Endometrium (tissue), 2 donors: ENCODE measurements around the gene B3GNT5.
"Not testable (repeated sequence)": the region's sequence is repeated elsewhere in the genome, so short reads cannot be mapped to it uniquely, and the experiment has no call there.

Experiments
- FAIRE-seq: peaks from 2 replicates; lab custom pipeline; 2012; peaks lifted over from hg19 to GRCh38; lab: Jason Lieb, UNC
- donor health status: control.
- donor health status: control.

Gene B3GNT5

GRCh38 chr3:183230251-183230650 is 22.8 kb upstream of the B3GNT5 start:
- FAIRE-seq: not testable (repeated sequence)

- no peak for FAIRE-seq
Measured at GRCh38 chr3:183230826-183231225, 22.2 kb upstream of the B3GNT5 start.

- no peak for FAIRE-seq
Measured at GRCh38 chr3:183233966-183234365, 19.1 kb upstream of the B3GNT5 start.

- no peak for FAIRE-seq
Measured at GRCh38 chr3:183239046-183239445, 14.0 kb upstream of the B3GNT5 start.

DNA sequence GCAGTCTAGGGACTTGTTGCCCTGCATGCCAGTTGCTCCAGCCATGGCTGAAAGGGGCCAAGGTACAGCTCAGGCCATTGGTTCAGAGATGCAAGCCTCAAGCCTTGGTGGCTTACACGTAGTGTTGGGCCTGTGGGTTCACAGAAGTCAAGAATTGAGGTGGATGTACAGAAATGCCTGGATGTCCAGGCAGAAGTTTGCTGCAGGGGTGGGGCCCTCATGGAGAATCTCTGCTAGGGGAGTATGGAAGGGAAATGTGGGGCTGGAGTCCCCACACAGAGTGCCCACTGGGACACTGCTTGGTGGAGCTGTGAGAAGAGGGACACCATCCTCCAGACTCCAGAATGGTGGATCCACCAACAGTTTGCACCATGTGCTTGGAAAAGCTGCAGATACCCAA is 10.6 kb upstream of the B3GNT5 start:
- FAIRE-seq: no peak

- no peak for FAIRE-seq
Measured at GRCh38 chr3:183244219-183244618, 8.8 kb upstream of the B3GNT5 start.

- FAIRE-seq: no peak
Measured at GRCh38 chr3:183244981-183245476, 8.0 kb upstream of the B3GNT5 start.

DNA sequence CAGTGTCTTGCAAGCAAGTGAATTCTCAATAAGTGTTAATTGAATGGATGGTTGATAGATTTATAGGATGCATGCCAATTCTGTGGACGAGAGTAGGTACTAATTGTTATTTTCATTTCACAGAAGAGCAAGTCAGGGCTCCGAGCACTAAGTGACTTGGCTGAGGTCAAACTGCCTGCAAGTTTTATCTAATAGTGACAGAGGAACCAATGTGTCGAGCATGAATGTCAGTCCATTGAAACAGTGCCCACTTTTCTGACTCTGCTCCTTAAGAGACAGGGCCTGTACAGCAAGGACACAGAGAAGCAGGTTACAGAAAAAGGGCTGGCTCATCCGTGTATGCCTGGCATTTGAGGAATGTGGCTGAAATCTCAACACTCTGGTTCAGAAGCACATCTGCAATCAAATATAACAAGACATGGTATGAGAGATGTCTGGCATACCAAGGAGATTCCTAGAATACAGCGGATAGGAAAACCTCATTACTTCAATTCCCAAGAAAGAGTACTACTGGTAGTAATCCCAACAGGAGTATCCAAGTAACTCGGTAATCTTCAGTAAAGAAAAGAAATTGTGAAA is 6.0 kb upstream of the B3GNT5 start:
- FAIRE-seq: no peak

DNA sequence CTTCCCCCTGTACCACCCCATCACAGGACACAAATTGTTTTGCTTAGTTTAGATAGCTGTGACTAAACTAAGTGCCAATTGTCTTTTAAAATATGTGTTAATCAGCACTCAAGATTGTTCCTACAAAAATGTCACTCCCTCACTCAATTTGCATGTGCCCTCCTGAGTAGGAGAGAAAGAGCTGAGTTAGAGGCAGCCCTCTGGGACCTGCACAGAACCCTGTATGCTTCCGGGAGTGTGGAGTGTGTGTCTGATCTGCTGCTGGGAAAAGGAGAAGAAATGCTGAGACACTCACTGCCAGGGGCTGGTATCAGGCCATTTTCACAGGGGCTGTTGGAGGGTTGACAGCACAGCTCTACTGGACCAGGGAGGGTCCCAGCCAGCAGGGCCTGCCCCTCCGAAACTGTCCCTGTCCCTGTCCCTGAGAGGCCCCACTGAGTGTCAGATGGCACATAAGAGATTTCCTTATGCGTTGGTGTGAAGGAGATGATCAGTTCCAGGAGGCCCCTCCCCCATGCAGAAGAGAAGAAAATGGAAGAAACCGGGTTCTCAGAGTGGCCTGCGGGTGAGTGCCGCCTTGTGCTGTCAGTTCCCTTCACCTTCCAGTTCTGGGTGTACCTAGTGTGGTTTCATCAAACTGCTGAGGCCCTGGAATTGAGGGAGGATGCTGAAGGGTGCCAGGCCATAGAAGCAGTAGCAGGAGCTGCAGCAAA is 3.9 kb upstream of the B3GNT5 start:
- no peak for FAIRE-seq

DNA sequence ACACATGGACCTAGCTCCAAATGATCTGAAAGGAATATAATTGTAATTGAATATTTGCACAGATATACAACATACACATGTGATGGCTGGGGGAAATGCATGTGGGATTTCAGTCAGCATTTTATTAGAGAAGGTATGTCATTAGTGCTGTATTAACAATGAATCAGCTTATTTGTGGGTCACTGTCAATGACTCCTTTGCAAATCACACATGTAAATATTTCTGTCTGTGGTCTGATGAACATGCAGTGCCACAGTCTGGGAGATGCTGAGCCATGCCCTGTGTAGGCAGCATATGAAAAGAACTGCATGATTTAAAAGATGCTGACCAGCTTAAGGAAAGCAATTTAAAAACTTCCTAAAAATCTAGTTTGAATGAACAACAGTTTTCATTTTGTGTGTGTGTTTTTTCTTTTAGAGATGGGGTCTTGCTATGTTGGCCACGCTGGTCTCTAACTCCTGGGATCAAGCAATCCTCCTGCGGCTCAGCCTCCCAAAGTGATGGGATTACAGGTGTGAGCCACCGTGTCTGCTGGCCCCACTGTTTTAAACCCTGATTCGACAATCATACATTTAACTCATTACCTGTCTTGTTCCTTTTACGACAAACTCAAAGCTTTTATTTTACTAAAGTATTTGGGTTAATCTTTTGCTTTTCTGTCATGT is 803 bp upstream of the B3GNT5 start:
- no peak for FAIRE-seq

DNA sequence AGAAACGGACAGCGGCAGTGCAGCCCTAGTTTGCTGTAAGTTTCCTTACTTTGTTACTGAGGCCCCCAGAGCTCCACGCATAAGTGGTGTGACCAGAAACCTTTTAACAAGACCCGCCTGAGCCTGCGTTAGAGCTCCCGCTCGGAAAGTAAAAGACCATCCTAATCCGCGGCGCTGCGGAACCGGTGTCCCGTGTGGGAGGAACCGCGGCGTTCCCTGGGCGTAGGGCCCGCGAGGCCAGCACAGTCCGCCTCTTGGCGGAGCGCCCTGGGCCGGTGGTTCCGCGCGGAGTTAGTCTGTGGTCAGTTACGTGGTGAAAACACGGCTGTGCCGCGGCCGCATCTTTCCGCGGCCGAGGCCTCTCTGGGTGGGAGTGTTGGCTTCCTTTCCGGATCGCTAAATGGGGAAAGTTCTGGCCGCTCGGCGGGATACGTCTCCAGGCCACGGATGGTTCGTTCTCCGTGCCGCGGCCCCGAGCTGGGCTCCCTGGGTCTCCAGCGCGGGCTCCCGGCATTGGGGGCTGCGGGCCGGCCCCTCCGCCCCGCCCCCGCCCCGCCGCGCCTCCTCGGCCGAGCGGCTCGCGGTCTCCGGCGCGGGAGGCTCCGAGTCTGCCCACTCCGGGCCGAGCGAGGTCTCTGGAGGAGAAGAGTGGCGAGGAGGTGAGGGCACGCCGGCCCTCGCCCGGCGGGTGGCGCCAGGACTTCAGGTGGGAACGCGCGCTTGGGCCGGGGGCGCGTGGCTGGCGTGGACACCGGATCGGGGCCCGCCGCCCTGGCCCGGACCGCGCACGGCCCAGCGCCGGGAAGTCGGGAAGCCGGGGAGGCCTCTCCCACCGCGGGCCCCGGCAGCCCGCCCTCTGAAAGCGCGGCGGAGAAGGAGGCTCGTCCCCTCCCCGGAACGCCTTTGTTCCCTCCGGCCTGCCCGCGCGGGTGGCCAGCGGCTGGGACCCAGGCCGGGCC is 754 bp downstream of the B3GNT5 start:
- no peak for FAIRE-seq

- no peak for FAIRE-seq
Measured at GRCh38 chr3:183254487-183255347, 1.7 kb downstream of the B3GNT5 start.

GRCh38 chr3:183255348-183255730 is 2.3 kb downstream of the B3GNT5 start:
- FAIRE-seq: no peak

DNA sequence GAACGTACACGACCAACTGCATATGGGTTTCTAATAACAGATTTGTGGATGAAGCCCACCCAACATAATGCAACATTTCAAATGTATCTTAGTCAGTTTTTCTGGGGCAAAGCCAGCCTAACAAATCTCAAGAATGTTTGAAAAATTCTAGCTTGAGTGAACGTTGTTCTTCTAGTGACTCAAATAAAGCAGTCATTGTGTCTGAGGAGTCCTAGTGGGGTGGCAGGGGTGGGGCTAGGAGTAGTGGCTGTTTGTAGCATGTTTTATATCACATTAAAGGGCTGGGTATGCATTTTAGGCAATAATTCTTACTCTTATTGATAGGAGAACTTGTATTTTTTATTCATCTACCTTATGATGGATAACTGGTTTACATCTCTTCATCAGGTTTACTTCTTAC is 6.0 kb downstream of the B3GNT5 start:
- no peak for FAIRE-seq

DNA sequence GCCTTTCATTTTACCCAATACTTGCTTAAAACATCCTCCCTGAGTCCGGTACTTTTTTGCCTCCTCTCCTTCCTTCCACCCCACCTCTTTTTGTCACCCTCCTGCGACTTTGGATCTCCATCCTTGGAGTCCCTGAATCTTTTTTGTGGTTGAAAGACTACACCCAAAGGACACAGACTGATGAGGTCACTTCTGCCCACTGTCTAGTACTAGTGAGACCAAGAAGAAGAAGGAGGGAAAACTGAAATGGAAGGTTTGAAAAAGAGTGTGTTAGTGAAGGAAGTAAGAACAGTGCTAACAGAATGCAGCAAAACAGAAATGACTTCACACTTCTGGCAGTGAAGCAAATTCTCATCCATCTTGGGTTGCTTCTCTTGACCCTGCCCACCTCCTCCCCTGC is 6.6 kb downstream of the B3GNT5 start:
- FAIRE-seq: no peak

GRCh38 chr3:183260167-183260904 is 7.3 kb downstream of the B3GNT5 start:
- FAIRE-seq: no peak

- FAIRE-seq: no peak
Measured at GRCh38 chr3:183261151-183261724, 8.2 kb downstream of the B3GNT5 start.

GRCh38 chr3:183262875-183263378 is 9.9 kb downstream of the B3GNT5 start:
- FAIRE-seq: no peak

GRCh38 chr3:183264268-183264667 is 11.2 kb downstream of the B3GNT5 start:
- no peak for FAIRE-seq

GRCh38 chr3:183265157-183265642 is 12.1 kb downstream of the B3GNT5 start:
- no peak for FAIRE-seq
